LNCAP (cell line): ENCODE data around the gene KCNA10.

Experiments
- CTCF ChIP-seq: fragments of 450-650 bp; IDR thresholded peaks from 2 replicates; pipeline ENCODE4 v1.5.1; 2017; ENCODE audit warnings: mild to moderate bottlenecking

KCNA10 gene

GRCh38 chr1:110520827-110521226 lies 1.9 kb upstream of the KCNA10 start:
- no peak for TF ChIP-seq CTCF

DNA sequence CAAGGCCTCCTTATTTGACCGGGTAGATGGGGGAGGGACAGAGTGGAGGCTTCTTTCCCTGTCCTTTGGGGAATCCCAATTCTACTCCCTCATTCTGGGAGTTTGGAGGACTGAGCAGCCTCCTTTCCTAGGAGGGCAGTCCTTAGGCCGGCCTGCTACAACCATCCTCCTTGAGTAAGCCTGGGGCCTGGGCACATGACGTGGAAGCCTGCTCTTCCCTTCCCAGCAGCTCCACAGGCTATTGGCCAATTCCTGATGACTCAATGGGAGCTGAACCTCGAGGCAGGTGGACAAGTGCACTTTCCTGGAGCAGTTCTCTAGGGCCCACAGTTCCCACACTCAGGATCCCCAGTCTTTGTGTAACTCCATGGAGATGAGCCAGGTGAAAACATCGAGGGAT lies 3.1 kb downstream of the KCNA10 start:
- TF ChIP-seq CTCF: no peak

DNA sequence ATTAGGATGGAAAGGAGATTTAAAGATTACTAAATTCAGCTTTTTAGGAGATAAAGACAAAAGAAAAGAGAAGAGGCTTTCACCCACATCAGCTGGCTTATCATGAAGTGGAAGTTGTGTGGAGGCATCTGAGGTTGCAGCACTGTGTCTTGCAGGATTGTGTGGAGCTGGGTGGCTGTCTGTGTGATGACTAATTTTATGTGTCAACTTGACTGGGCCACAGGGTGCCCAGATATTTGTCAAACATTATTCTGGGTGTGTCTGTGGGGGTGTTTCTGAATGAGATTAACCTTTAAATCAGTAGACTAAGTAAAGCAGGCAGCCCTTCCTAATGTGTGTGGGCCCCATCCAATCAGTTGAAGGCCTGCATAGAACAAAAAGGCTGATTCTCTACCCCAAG lies 3.9 kb downstream of the KCNA10 start:
- TF ChIP-seq CTCF: no peak

GRCh38 chr1:110513511-110513910 lies 5.5 kb downstream of the KCNA10 start:
- TF ChIP-seq CTCF: no peak

DNA sequence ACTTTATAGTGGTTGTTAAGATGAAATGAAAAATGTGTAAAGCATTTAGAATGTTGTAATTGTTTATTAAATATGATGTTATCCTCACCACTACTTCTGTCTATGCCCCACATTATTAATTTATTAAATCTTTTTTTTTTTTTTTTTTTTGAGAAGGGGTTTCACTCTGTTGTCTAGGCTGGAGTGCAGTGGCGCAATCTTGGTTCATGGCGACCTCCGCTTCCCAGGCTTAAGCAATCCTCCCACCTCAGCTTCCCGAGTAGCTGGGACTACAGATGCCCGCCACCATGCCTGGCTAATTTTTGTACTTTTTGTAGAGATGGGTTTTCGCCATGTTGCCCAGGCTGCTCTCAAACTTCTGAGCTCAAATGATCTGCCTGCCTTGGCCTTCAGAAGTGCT lies 7.5 kb downstream of the KCNA10 start:
- no peak for TF ChIP-seq CTCF

DNA sequence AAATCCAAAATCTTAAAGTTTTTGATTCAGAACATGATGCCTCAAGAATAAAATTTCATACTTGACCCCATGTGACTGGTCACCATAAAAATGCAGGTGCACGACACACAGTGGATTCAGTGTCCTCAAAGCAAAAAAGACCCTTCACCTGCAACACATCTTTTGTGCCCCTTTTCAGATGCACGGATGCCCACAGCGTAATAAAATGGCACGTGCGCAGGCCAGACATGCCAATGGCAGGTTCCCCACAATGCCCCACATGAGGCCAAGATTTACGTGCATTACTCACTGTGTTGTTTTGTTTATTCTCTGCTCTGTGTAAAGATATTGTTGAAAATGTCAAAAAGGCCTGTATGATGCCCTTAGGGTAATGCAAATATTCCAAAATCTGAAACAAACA lies 9.3 kb downstream of the KCNA10 start:
- TF ChIP-seq CTCF: no peak

- no peak for TF ChIP-seq CTCF
Measured at GRCh38 chr1:110508028-110508940, 10.7 kb downstream of the KCNA10 start.
